Aorta (tissue), 5 donors: Measurements from ENCODE around the gene MLN. TPM values are rescaled to one million over a fixed set of nuclear protein-coding genes. Genes with fewer than 3 reads are reported as not detected.

Experiments used
- ATAC-seq: fragments of 200-7000 bp; cut with Tn5 transposase; one replicate; pipeline ENCODE4 v1.9.1; 2022; ENCODE audit warnings: moderate library complexity; ENCODE audit not compliant: low FRiP score
- DNase-seq, 2 donors: peaks; one replicate each; pipeline ENCODE4 v3.0.0-alpha.2; 2020
- H3K27ac ChIP-seq, 2 donors: one replicate each; pipeline ENCODE4 v1.5.1; 2013; ENCODE audit warnings: low read length in 2 of 2, mild to moderate bottlenecking in 2 of 2, moderate library complexity in 2 of 2, control low read depth in 1 of 2, inconsistent platforms in 1 of 2, low read depth in 1 of 2
- H3K27me3 ChIP-seq, 2 donors: one replicate each; pipeline ENCODE4 v1.6.1; 2013; ENCODE audit warnings: control low read depth in 1 of 2, low read length in 1 of 2, mild to moderate bottlenecking in 1 of 2, moderate library complexity in 1 of 2; ENCODE audit not compliant: insufficient read depth in 2 of 2, control insufficient read depth in 1 of 2
- H3K36me3 ChIP-seq, 2 donors: one replicate each; pipeline ENCODE4 v1.6.1; 2013; ENCODE audit warnings: control low read depth in 1 of 2, low read length in 1 of 2, mild to moderate bottlenecking in 1 of 2; ENCODE audit not compliant: insufficient read depth in 2 of 2, control insufficient read depth in 1 of 2
- H3K4me1 ChIP-seq, 2 donors: one replicate each; pipeline ENCODE4 v1.6.1; 2013; ENCODE audit warnings: low read length in 2 of 2, control low read depth in 1 of 2, mild to moderate bottlenecking in 1 of 2, moderate library complexity in 1 of 2; ENCODE audit not compliant: insufficient read depth in 2 of 2, control insufficient read depth in 1 of 2
- H3K4me3 ChIP-seq, 2 donors: one replicate each; pipeline ENCODE4 v1.5.1; 2013; ENCODE audit warnings: low read length in 2 of 2, control low read depth in 1 of 2, mild to moderate bottlenecking in 1 of 2
- H3K9me3 ChIP-seq: one replicate; pipeline ENCODE4 v1.6.1; 2013; ENCODE audit warnings: mild to moderate bottlenecking, low read length; ENCODE audit not compliant: control insufficient read depth
- WGBS, 2 donors: extraction: QIAGEN DNeasy Blood & Tissue Kit; methylation state at CpG; one replicate each; pipeline ENCODE4 v1.1.7; 2013; 5-methylcytosine and 5-hydroxymethylcytosine counted together
- intact Hi-C, 2 donors: fragments of 100-400 bp; cut with DNase I; formaldehyde crosslinking; loops; one replicate each; pipeline versions ENCODE4 v1.14.2 to v1.15.0; 2022
- polyA plus RNA-seq, 2 donors: library from polyadenylated mRNA; stranded (reverse); fragments of 200-250 nt; gene quantifications; one replicate each; pipeline ENCODE4 v1.2.3, GENCODE V29; 2013
- total RNA-seq, 2 donors: library from RNA; stranded (reverse); fragmentation: NEBNext Ultra II Directional; extraction: Animal tissue kit (Norgen Biotek cat#: 25700); gene quantifications; one replicate each; pipeline ENCODE4 v1.2.1, GENCODE V29; 2021
- donor health status: healthy with polysubstance abuse.
- donor health status: Bipolar disorder and iron deficiency.
- donor health status: DM: no; HTN: no; CAD: no.
- donor health status: DM: no; HTN: no; CAD: no.
- donor health status: DM: yes; HTN: yes; CAD: no.

MLN gene
- total and polyA plus RNA-seq, 4 donors: 2.6 TPM; not detected in 3

- Histone ChIP-seq H3K27me3 (no peaks in the 10 kb centered on the region), H3K9me3 (no peaks in the 10 kb centered on the region), H3K4me3 (no peak overlapping the region), H3K27ac (no peak overlapping the region), H3K4me1 (peaks cover 0 to 6% of the 10 kb centered on the region in 2 donors), H3K36me3 (peaks cover 0 to 13% of the 10 kb centered on the region in 2 donors)
- ATAC-seq: no peak
- no peak for DNase-seq
- intact Hi-C loops: no loop called here
- WGBS, 2 donors: 90 to 95% methylated on average over 10 of the region's 10 CpGs
These were observed 19.9 kb downstream of the MLN start for GRCh38 chr6:33783781-33784520.

- WGBS, 2 donors: 94% methylated on average over 5 of the region's 5 CpGs
- intact Hi-C loops: no loop called here
- no peak for ATAC-seq
These were observed 21.2 kb downstream of the MLN start for GRCh38 chr6:33782561-33782960.

GRCh38 chr6:33781131-33781975 lies 22.4 kb downstream of the MLN start:
- Histone ChIP-seq H3K27me3 (no peaks in the 10 kb centered on the region), H3K27ac (no peak overlapping the region), H3K4me1 (no peaks in the 10 kb centered on the region), H3K36me3 (peaks cover 13 to 25% of the 10 kb centered on the region in 2 donors), H3K9me3 (no peaks in the 10 kb centered on the region), H3K4me3 (no peak overlapping the region)
- 60 to 61% methylated on average over 16 of the region's 16 CpGs for WGBS, 2 donors
- no peak for ATAC-seq
- DNase-seq: no peak
- intact Hi-C loops: no loop called here

More at GRCh38 chr6:33782561-33782960, 21.2 kb downstream of the MLN start:
- Histone ChIP-seq H3K9me3 (no peaks in the 10 kb centered on the region), H3K36me3 (peaks cover 4 to 13% of the 10 kb centered on the region in 2 donors), H3K4me3 (no peak overlapping the region), H3K27me3 (no peaks in the 10 kb centered on the region), H3K27ac (no peak overlapping the region), H3K4me1 (peaks cover 0 to 4% of the 10 kb centered on the region in 2 donors)
- no peak for DNase-seq

GRCh38 chr6:33779895-33780294 lies 23.9 kb downstream of the MLN start:
- Histone ChIP-seq H3K27me3 (no peaks in the 10 kb centered on the region), H3K36me3 (peaks cover 19 to 30% of the 10 kb centered on the region in 2 donors), H3K4me3 (no peak overlapping the region), H3K4me1 (no peaks in the 10 kb centered on the region), H3K27ac (no peak overlapping the region), H3K9me3 (no peaks in the 10 kb centered on the region)
- DNase-seq: no peak
- intact Hi-C loops: no loop called here
- ATAC-seq: no peak
- 90 to 93% methylated on average over 14 of the region's 14 CpGs for WGBS, 2 donors

GRCh38 chr6:33779290-33779689 lies 24.5 kb downstream of the MLN start:
- Histone ChIP-seq H3K36me3 (peaks cover 19 to 29% of the 10 kb centered on the region in 2 donors), H3K4me1 (no peaks in the 10 kb centered on the region), H3K4me3 (no peak overlapping the region), H3K9me3 (no peaks in the 10 kb centered on the region), H3K27ac (no peak overlapping the region), H3K27me3 (no peaks in the 10 kb centered on the region)
- intact Hi-C loops: no loop called here
- WGBS, 2 donors: 74 to 81% methylated on average over 7 of the region's 7 CpGs
- no peak for ATAC-seq
- no peak for DNase-seq

GRCh38 chr6:33778444-33779121 lies 25.2 kb downstream of the MLN start:
- no peaks in the 10 kb centered on the region for H3K4me1 ChIP-seq
- ATAC-seq (no peak), DNase-seq (no peak)
- no peak overlapping the region for H3K27ac ChIP-seq
- peaks cover 19 to 23% of the 10 kb centered on the region in 2 donors for H3K36me3 ChIP-seq
- intact Hi-C loops: no loop called here
- H3K9me3 ChIP-seq: no peaks in the 10 kb centered on the region
- H3K4me3 ChIP-seq: no peak overlapping the region
- 83 to 84% methylated on average over 12 of the region's 12 CpGs for WGBS, 2 donors
- H3K27me3 ChIP-seq: no peaks in the 10 kb centered on the region

- ATAC-seq (no peak), DNase-seq (no peak)
- Histone ChIP-seq H3K36me3 (peaks cover 19 to 21% of the 10 kb centered on the region in 2 donors), H3K9me3 (no peaks in the 10 kb centered on the region), H3K27ac (no peak overlapping the region), H3K4me3 (no peak overlapping the region), H3K27me3 (no peaks in the 10 kb centered on the region), H3K4me1 (no peaks in the 10 kb centered on the region)
- intact Hi-C loops: no loop called here
- WGBS, 2 donors: 89% methylated on average over 25 of the region's 25 CpGs
These were observed 26.1 kb downstream of the MLN start for GRCh38 chr6:33777398-33778388.

GRCh38 chr6:33776764-33777163 lies 27.0 kb downstream of the MLN start:
- intact Hi-C loops: no loop called here
- Histone ChIP-seq H3K4me3 (no peak overlapping the region), H3K27me3 (no peaks in the 10 kb centered on the region), H3K9me3 (no peaks in the 10 kb centered on the region), H3K27ac (no peak overlapping the region), H3K4me1 (no peaks in the 10 kb centered on the region), H3K36me3 (peaks cover 19 to 20% of the 10 kb centered on the region in 2 donors)
- 88 to 92% methylated on average over 13 of the region's 13 CpGs for WGBS, 2 donors
- ATAC-seq: no peak
- no peak for DNase-seq
